ENCODE data around the gene ZNF880.

Gene ZNF880

DNA sequence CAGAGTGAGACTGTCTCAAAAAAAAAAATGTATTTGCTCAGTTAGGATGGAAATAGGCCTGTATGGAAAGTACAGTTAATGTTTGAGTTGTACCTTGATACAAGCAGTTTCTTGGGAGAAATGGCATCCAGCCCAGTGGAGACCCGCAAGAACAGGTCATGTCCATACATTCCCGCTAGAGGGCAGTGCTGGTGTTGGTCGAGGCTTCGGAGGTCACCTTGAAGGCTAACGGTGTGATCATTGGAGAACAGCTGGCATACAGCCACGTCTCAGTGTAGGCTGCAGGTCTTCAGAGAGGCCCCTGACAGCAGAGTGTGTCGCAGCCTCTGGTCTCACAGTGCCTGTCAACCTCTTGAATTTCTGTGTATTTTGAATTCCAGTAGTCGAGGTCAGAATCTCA lies 26.2 kb upstream of the ZNF880 start:
- no peak overlapping the region for H3K4me3 ChIP-seq (ENCODE audit: low read length)
- TF ChIP-seq, protein P1, sequence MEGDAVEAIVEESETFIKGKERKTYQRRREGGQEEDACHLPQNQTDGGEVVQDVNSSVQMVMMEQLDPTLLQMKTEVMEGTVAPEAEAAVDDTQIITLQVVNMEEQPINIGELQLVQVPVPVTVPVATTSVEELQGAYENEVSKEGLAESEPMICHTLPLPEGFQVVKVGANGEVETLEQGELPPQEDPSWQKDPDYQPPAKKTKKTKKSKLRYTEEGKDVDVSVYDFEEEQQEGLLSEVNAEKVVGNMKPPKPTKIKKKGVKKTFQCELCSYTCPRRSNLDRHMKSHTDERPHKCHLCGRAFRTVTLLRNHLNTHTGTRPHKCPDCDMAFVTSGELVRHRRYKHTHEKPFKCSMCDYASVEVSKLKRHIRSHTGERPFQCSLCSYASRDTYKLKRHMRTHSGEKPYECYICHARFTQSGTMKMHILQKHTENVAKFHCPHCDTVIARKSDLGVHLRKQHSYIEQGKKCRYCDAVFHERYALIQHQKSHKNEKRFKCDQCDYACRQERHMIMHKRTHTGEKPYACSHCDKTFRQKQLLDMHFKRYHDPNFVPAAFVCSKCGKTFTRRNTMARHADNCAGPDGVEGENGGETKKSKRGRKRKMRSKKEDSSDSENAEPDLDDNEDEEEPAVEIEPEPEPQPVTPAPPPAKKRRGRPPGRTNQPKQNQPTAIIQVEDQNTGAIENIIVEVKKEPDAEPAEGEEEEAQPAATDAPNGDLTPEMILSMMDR (IDR thresholded peaks at IDR 0.05; ENCODE audit: insufficient read depth, low read depth, low read length, missing control alignments), result peak; percentile 27
- peak; percentile 20 for DNase-seq (ENCODE audit: low read depth)

DNA sequence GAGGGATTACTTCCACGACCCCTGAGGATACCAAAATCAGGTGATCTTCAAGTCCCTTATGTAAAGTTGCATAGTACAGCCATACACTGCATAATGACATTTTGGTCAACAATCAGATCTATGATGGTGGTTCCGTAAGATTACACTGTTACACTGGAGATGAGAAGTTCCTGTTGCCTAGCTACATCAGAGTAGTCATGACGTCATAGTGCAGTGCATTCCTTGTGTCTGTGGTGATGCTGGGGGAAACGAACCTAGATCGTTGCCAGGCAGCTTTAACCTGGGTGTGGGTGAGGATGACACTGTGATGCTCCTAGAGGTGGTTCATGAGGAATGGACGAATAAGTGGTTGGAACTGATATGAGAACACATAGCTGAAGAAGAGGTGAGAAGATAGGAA lies 24.6 kb upstream of the ZNF880 start:
- DNase-seq (ENCODE audit: low read depth), result no peak
- TF ChIP-seq, protein P1 (IDR thresholded peaks at IDR 0.05; ENCODE audit: insufficient read depth, low read depth, low read length, missing control alignments), result no peak
- H3K4me3 ChIP-seq (ENCODE audit: low read length), result no peak overlapping the region

DNA sequence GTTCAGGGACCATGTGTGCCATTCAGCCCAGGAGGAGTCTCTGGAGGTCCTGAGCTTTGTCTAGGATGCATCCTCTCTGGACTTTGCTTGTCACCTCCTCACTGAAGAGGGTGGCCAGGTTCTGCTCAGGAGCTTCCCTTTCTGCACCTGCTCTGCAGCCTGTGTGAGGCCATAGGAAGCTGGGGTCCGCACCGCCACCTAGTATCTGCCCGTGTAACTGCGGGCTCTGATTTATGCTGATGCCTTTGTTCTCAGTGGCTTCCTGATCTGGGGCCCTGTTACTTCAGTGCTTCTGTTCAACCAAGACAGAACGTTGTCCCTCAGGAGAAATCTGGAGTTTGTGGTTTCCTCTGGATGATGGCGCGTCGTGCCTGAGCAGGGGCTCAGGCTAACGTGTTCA lies 18.2 kb upstream of the ZNF880 start:
- no peak for DNase-seq (ENCODE audit: low read depth)
- H3K4me3 ChIP-seq (ENCODE audit: low read length), result no peak overlapping the region

DNA sequence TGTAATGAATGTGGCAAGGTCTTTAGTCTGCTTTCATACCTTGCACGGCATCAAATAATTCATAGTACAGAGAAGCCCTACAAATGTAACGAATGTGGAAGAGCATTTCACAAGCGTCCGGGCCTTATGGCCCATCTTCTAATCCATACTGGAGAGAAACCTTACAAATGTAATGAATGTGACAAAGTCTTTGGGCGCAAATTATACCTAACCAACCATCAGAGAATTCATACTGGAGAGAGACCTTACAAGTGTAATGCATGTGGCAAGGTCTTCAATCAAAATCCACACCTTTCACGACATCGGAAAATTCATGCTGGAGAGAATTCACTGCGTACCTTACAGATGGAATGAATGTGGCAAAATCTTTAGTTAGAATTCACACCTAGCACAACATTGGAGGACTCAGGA lies 3.3 kb upstream of the ZNF880 start:
- TF ChIP-seq, protein P1 (IDR thresholded peaks at IDR 0.05; ENCODE audit: insufficient read depth, low read depth, low read length, missing control alignments), result no peak
- no peak overlapping the region for H3K4me3 ChIP-seq (ENCODE audit: low read length)
- no peak for DNase-seq (ENCODE audit: low read depth)

More for the DNA sequence above, 18.2 kb upstream of the ZNF880 start:
- TF ChIP-seq, protein P1 (IDR thresholded peaks at IDR 0.05; ENCODE audit: insufficient read depth, low read depth, low read length, missing control alignments), result no peak

DNA sequence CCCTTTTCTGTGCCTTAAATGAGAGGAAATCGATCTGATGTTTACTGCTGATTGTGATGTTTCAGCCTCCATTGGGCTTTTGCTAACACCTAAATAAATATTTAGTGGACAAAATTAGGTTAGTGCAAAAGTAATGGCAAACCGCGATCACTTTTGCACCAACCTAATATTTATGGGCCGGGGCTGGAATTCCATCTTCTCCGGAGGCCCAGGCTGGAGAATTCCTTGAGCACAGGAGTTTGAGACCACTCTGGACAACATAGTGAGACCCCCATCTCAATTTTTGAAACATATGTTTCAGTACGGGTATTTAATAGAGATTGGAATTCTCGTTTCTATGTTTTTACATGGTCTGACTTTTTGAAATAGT lies 603 bp downstream of the ZNF880 start:
- no peak for DNase-seq (ENCODE audit: low read depth)
- H3K4me3 ChIP-seq (ENCODE audit: low read length), result peak overlapping the region; percentile 98
- TF ChIP-seq, protein P1 (IDR thresholded peaks at IDR 0.05; ENCODE audit: insufficient read depth, low read depth, low read length, missing control alignments), result no peak

DNA sequence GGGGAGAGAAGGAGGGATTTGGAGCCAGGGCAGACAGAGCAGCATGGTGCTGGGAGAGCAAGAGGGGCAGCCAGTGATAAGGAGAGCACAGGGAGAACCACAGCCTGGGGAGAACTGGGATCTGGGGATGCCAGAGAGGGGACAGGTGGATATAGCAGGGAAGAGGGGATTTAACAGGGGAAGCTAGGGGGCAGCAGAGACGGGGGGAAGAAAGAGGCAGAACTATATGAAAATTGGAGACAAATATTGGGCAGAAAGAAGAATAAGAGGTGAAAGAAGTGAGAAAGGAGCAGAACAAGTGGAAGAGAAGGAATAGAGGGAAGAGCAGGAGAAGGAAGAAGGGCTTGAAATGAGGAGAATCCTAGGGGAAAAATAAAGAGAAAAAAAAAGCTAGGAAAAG lies 21.4 kb downstream of the ZNF880 start:
- DNase-seq (ENCODE audit: low read depth), result no peak
- TF ChIP-seq, protein P1 (IDR thresholded peaks at IDR 0.05; ENCODE audit: insufficient read depth, low read depth, low read length, missing control alignments), result no peak
- H3K4me3 ChIP-seq (ENCODE audit: low read length), result no peak overlapping the region

DNA sequence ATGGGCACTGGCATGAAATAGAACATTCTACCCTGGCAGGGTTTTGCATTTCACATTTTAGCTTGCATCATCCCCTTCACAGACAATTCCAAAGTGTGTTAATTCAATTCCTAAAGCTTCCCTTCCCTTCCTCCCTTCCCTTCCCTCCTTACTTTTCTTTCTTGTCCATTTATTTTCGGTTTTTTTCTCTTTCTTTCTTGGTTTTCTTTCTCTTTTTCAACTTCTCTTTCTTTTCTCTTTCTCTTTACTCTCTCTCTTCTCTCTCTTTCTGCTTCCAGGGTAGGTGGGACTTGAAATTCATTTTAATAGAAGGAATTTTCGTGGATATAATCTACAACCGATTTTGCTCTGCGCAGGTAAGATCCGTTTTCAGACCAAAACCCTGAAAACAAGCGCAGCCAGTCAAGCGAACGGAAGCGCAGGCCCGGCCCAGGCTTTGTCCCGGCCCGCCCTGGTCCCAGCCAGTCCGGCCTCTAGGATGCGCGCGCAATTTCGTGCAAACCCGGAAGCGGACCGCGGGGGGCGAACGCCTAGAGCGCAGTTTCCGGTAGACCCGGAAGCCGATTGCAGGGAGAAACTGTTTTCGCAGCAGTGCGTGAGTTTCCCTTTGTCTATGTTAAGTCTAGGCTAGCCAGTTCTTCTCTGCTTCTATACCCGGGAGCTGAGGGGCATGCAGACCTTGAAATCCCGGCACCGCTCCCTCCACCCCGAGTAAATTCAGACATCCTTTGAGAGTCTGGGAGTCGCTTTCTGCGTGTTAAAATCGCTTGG lies 27.8 kb downstream of the ZNF880 start, which contains the start of gene ZNF528:
Gene ZNF528 (plus strand): TSS at position 540 of the 771 bp plus-strand sequence. CDS start 4,165 bp downstream, outside the sequence.
- TF ChIP-seq, protein P1 (IDR thresholded peaks at IDR 0.05; ENCODE audit: insufficient read depth, low read depth, low read length, missing control alignments), result no peak

More for the DNA sequence above, 27.8 kb downstream of the ZNF880 start, which contains the start of gene ZNF528:
- DNase-seq (ENCODE audit: low read depth), result peak; percentile 94
- H3K4me3 ChIP-seq (ENCODE audit: low read length), result peak within 1 kb of the TSS; percentile 94
